HepG2 (cell line): ENCODE data around the gene EPC2. TPM values are rescaled to one million over a fixed set of nuclear protein-coding genes. Genes with fewer than 3 reads are reported as not detected.

Experiments
- AHR ChIP-seq: IDR thresholded peaks from 2 replicates; pipeline ENCODE4 v1.6.1; 2018; ENCODE audit warnings: missing genetic modification reagents, missing compliant biosample characterization
- HMGXB3 ChIP-seq: sonication (generic); formaldehyde crosslinking; IDR thresholded peaks from 2 replicates; pipeline ENCODE4 v1.4.0; 2020; ENCODE audit warnings: missing genetic modification reagents, borderline replicate concordance
- RNF219 ChIP-seq: sonication (generic); formaldehyde crosslinking; IDR thresholded peaks from 2 replicates; pipeline ENCODE4 v1.5.0; 2020; ENCODE audit warnings: mild to moderate bottlenecking, missing genetic modification reagents
- SALL1 ChIP-seq: sonication (generic); formaldehyde crosslinking; IDR thresholded peaks from 2 replicates; pipeline ENCODE4 v1.8.0; 2022; ENCODE audit warnings: mild to moderate bottlenecking, missing genetic modification reagents
- TFDP1 ChIP-seq: IDR thresholded peaks from 2 replicates; pipeline ENCODE4 v1.6.1; 2016; ENCODE audit warnings: missing compliant biosample characterization, missing genetic modification reagents, borderline replicate concordance
- polyA plus RNA-seq, 8 experiments: library from polyadenylated mRNA; depleted of rRNA in 3 of 8; stranded (reverse) in 7 of 8; unstranded in 1 of 8; fragments of >200 nt; fragmentation: Illumina TruSeq in 4 of 8; extraction: Trizol in 4 of 8; gene quantifications; 2 replicates each; pipeline versions ENCODE4 v1.2.1 to v1.2.3, GENCODE V29; 2011 to 2016; ENCODE audit warnings: low read depth in 4 of 8, missing spikeins in 1 of 8, mixed read lengths in 1 of 8; ENCODE audit not compliant: insufficient read depth in 1 of 8
- total RNA-seq, 5 experiments: library from RNA; depleted of rRNA; stranded (reverse); fragments of >200 nt; fragmentation: Illumina TruSeq; extraction: Trizol; gene quantifications; 2 replicates each; pipeline ENCODE4 v1.2.3, GENCODE V29; 2016; ENCODE audit warnings: low read depth in 1 of 5

The EPC2 gene
- total and polyA plus RNA-seq, 2 of the 13 experiments (the other 11 are each of a cell fraction or from before 2014, with no cell fraction given): 20.5 to 22.0 TPM

GRCh38 chr2:148603562-148603920 is 41.0 kb upstream of the EPC2 start (continued):
- TF ChIP-seq HMGXB3 (CRISPR knock-in tag) (no peak), SALL1 (CRISPR knock-in tag) (no peak), TFDP1 (no peak), RNF219 (no peak), AHR (CRISPR knock-in tag) (no peak)
